ENCODE data around the gene DNAJC25.

DNAJC25 gene

GRCh38 chr9:111604054-111604615 is 27.0 kb upstream of the DNAJC25 start:
- Histone ChIP-seq H3K27ac (no peak overlapping the region), H3K36me3 (no peaks in the 10 kb centered on the region), H3K9me3 (no peaks in the 10 kb centered on the region), H3K4me1 (ENCODE audit: control insufficient read depth in 1 of 2, insufficient read depth in 1 of 2, low read depth in 1 of 2, low read length in 1 of 2) (peaks cover 7 to 10% of the 10 kb centered on the region in 2 experiments), H3K27me3 (peaks cover 69% of the 10 kb centered on the region), H3K4me3 (ENCODE audit: low read depth in 1 of 2, low read length in 1 of 2) (no peak overlapping the region)
- TF ChIP-seq, protein P1, sequence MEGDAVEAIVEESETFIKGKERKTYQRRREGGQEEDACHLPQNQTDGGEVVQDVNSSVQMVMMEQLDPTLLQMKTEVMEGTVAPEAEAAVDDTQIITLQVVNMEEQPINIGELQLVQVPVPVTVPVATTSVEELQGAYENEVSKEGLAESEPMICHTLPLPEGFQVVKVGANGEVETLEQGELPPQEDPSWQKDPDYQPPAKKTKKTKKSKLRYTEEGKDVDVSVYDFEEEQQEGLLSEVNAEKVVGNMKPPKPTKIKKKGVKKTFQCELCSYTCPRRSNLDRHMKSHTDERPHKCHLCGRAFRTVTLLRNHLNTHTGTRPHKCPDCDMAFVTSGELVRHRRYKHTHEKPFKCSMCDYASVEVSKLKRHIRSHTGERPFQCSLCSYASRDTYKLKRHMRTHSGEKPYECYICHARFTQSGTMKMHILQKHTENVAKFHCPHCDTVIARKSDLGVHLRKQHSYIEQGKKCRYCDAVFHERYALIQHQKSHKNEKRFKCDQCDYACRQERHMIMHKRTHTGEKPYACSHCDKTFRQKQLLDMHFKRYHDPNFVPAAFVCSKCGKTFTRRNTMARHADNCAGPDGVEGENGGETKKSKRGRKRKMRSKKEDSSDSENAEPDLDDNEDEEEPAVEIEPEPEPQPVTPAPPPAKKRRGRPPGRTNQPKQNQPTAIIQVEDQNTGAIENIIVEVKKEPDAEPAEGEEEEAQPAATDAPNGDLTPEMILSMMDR (IDR thresholded peaks at IDR 0.05), result no peak

DNA sequence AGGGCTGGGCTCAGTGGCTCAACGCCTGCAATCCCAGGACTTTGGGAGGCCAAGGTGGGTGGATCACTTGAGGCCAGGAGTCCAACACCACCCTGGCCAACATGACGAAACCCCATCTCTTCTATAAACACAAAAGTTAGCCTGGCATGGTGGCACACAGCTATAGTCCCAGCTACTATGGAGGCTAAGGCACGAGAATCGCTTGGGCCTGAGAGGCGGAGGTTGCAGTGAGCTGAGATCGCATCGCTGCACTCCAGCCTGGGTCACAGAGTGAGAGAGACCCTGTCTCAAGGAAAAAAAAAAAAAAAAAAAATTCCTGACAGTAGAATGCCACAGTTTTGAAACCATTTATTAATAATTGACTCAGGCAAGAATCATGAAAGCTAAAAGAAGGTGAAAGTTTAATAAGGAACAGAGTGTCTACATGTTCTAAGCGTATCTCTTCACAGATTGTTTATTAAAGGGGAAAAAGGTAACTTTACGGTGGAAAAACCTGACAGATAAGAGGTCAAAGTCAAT is 26.0 kb upstream of the DNAJC25 start:
- TF ChIP-seq, protein P1 (IDR thresholded peaks at IDR 0.05), result no peak
- H3K27ac ChIP-seq, result no peak overlapping the region
- H3K27me3 ChIP-seq, result peaks cover 69% of the 10 kb centered on the region
- no peaks in the 10 kb centered on the region for H3K36me3 ChIP-seq
- no peaks in the 10 kb centered on the region for H3K9me3 ChIP-seq
- no peak overlapping the region for H3K4me3 ChIP-seq (ENCODE audit: low read depth in 1 of 2, low read length in 1 of 2)
- peaks cover 0 to under 1% of the 10 kb centered on the region in 2 experiments for H3K4me1 ChIP-seq (ENCODE audit: control insufficient read depth in 1 of 2, insufficient read depth in 1 of 2, low read depth in 1 of 2, low read length in 1 of 2)

DNA sequence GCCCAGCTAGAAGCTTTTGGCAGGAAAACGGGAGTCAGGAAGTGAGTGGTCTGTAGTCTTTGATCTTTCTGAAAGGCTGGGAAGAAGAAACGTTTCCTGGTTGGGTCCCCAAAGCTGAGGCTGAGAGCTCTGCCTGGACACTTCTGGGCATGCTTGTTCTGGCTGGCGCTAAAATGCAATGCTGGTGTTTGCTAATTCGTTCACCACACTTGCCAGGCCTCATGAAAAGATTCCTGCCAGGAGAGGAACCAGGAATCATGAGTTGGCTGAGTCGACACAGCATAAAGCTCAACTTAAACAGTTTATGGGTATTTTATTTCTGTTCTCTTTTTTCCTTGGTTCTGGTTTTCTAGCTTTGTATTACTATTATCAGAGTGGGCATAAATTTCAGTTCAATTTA is 21.0 kb upstream of the DNAJC25 start:
- Histone ChIP-seq H3K4me1 (ENCODE audit: control insufficient read depth in 1 of 2, insufficient read depth in 1 of 2, low read depth in 1 of 2, low read length in 1 of 2) (no peaks in the 10 kb centered on the region), H3K36me3 (no peaks in the 10 kb centered on the region)

GRCh38 chr9:111610845-111611244 is 20.3 kb upstream of the DNAJC25 start:
- no peaks in the 10 kb centered on the region for H3K36me3 ChIP-seq
- H3K27ac ChIP-seq, result no peak overlapping the region
- no peaks in the 10 kb centered on the region for H3K4me1 ChIP-seq (ENCODE audit: control insufficient read depth in 1 of 2, insufficient read depth in 1 of 2, low read depth in 1 of 2, low read length in 1 of 2)
- TF ChIP-seq, protein P1 (IDR thresholded peaks at IDR 0.05), result no peak
- peaks cover 60% of the 10 kb centered on the region for H3K27me3 ChIP-seq
- no peaks in the 10 kb centered on the region for H3K9me3 ChIP-seq
- no peak overlapping the region for H3K4me3 ChIP-seq (ENCODE audit: low read depth in 1 of 2, low read length in 1 of 2)

More for the DNA sequence above, 21.0 kb upstream of the DNAJC25 start:
- H3K27me3 ChIP-seq, result peaks cover 63% of the 10 kb centered on the region
- no peaks in the 10 kb centered on the region for H3K9me3 ChIP-seq
- TF ChIP-seq, protein P1 (IDR thresholded peaks at IDR 0.05), result no peak
- no peak overlapping the region for H3K27ac ChIP-seq
- H3K4me3 ChIP-seq (ENCODE audit: low read depth in 1 of 2, low read length in 1 of 2), result no peak overlapping the region

DNA sequence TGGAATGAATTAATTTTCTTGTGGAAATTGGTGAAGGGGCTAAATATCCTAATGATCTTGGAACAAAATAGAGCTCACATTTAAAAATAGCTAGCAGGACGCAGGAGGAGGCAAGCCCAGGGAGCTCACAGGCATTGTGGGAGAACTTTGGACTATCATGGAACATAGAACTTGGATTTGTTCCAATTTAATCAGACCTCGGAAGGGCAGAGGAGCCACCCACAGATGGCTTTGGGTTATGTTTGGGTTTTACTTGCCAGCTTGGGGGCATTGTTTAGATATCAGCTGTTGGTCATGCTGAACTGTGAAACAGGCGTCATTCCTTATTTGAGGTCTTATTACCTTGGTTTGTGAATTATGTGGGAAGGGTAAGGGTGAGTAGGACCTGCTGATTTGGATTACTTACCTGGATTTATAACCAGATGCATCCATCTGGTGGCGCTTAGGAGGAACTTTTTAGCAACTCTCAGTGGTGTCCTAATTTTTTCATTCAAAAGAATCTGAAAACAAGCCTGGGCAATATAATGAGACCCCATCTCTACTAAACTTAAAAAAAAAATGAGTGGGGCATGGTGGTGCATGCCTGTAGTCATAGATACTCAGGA is 17.6 kb upstream of the DNAJC25 start:
- TF ChIP-seq, protein P1 (IDR thresholded peaks at IDR 0.05), result no peak
- H3K36me3 ChIP-seq, result no peaks in the 10 kb centered on the region
- H3K27ac ChIP-seq, result no peak overlapping the region
- H3K9me3 ChIP-seq, result no peaks in the 10 kb centered on the region
- no peak overlapping the region for H3K4me3 ChIP-seq (ENCODE audit: low read depth in 1 of 2, low read length in 1 of 2)
- H3K27me3 ChIP-seq, result peaks cover 48% of the 10 kb centered on the region
- H3K4me1 ChIP-seq (ENCODE audit: control insufficient read depth in 1 of 2, insufficient read depth in 1 of 2, low read depth in 1 of 2, low read length in 1 of 2), result no peaks in the 10 kb centered on the region

Data from neutrophil (primary cell).